Vagina (tissue), 2 donors: ENCODE measurements around the gene MUC6.

Source experiments
- POLR2A ChIP-seq, 2 donors: fragments of 450-650 bp; IDR thresholded peaks; one replicate each; pipeline ENCODE4 v1.6.1; 2017; ENCODE audit warnings: antibody characterized with exemption in 2 of 2, mild to moderate bottlenecking in 2 of 2, moderate library complexity in 2 of 2
- TF ChIP-seq, protein P1 (sequence below), 3 experiments: fragments of 450-650 bp in 2 of 3; fragments of 200-600 bp in 1 of 3; sonication (generic) in 1 of 3; IDR thresholded peaks; one replicate each; pipeline ENCODE4 v1.5.1; 2017 to 2019; ENCODE audit warnings: antibody characterized with exemption in 3 of 3, mild to moderate bottlenecking in 2 of 3, moderate library complexity in 2 of 3

- TF ChIP-seq, protein P1, sequence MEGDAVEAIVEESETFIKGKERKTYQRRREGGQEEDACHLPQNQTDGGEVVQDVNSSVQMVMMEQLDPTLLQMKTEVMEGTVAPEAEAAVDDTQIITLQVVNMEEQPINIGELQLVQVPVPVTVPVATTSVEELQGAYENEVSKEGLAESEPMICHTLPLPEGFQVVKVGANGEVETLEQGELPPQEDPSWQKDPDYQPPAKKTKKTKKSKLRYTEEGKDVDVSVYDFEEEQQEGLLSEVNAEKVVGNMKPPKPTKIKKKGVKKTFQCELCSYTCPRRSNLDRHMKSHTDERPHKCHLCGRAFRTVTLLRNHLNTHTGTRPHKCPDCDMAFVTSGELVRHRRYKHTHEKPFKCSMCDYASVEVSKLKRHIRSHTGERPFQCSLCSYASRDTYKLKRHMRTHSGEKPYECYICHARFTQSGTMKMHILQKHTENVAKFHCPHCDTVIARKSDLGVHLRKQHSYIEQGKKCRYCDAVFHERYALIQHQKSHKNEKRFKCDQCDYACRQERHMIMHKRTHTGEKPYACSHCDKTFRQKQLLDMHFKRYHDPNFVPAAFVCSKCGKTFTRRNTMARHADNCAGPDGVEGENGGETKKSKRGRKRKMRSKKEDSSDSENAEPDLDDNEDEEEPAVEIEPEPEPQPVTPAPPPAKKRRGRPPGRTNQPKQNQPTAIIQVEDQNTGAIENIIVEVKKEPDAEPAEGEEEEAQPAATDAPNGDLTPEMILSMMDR (IDR thresholded peaks at IDR 0.05), result no peak
- no peak for TF ChIP-seq POLR2A (IDR thresholded peaks at IDR 0.05)
Observed at GRCh38 chr11:1073261-1073724, 36.8 kb upstream of the MUC6 start.
